GM04504 (cell line): ENCODE data around the gene CAPZA2.
A peak's percentile ranks its signal among the peaks of the same experiment; 100 is the strongest.
"Not testable (repeated sequence)": the region's sequence is repeated elsewhere in the genome, so short reads cannot be mapped to it uniquely, and the experiment has no call there.

Experiments
- DNase-seq: peaks from one replicate; pipeline ENCODE4 v3.0.0-alpha.2; 2012; ENCODE audit warnings: low read depth

Gene CAPZA2

GRCh38 chr7:116920359-116920758, 58.0 kb downstream of the CAPZA2 start:
- DNase-seq = no peak

GRCh38 chr7:116922545-116922944, 60.2 kb downstream of the CAPZA2 start:
- no peak for DNase-seq

GRCh38 chr7:116924741-116925140, 62.4 kb downstream of the CAPZA2 start:
- DNase-seq = no peak

- DNase-seq = no peak
These were observed 66.6 kb downstream of the CAPZA2 start for GRCh38 chr7:116929021-116929420.

- DNase-seq = peak; percentile 57
These were observed 67.8 kb downstream of the CAPZA2 start for GRCh38 chr7:116929914-116930913.

- no peak for DNase-seq
These were observed 70.2 kb downstream of the CAPZA2 start for GRCh38 chr7:116932566-116932965.

GRCh38 chr7:116933465-116933864, 71.1 kb downstream of the CAPZA2 start:
- no peak for DNase-seq

GRCh38 chr7:116934580-116934979, 72.2 kb downstream of the CAPZA2 start:
- DNase-seq = no peak

GRCh38 chr7:116936844-116937243, 74.5 kb downstream of the CAPZA2 start:
- not testable (repeated sequence) for DNase-seq

GRCh38 chr7:116938678-116939077, 76.3 kb downstream of the CAPZA2 start:
- no peak for DNase-seq

GRCh38 chr7:116940689-116941370, 78.4 kb downstream of the CAPZA2 start:
- no peak for DNase-seq

GRCh38 chr7:116942504-116942903, 80.1 kb downstream of the CAPZA2 start:
- no peak for DNase-seq

GRCh38 chr7:116948934-116949333, 86.5 kb downstream of the CAPZA2 start:
- DNase-seq = no peak

GRCh38 chr7:116949941-116950801, 87.8 kb downstream of the CAPZA2 start:
- DNase-seq = no peak

- no peak for DNase-seq
These were observed 88.5 kb downstream of the CAPZA2 start for GRCh38 chr7:116950889-116951351.

- DNase-seq = no peak
These were observed 89.2 kb downstream of the CAPZA2 start for GRCh38 chr7:116951366-116952292.

- peak; percentile 4 for DNase-seq
These were observed 90.4 kb downstream of the CAPZA2 start for GRCh38 chr7:116952635-116953371.

- peak; percentile 48 for DNase-seq
These were observed 91.1 kb downstream of the CAPZA2 start, which contains the start of gene ST7 for GRCh38 chr7:116953372-116953905. TSS of gene ST7 (plus strand) at chr7:116953501. CDS start at chr7:116953541, 40 bp downstream.
